HepG2 (cell line): ENCODE results near the gene TBCE. TPM values are rescaled to one million over a fixed set of nuclear protein-coding genes. Genes with fewer than 3 reads are reported as not detected.

Experiments used
- ARNT ChIP-seq: fragments of 450-650 bp; IDR thresholded peaks from 2 replicates; pipeline ENCODE4 v1.6.1; 2017
- CBX1 ChIP-seq: IDR thresholded peaks from one replicate; pipeline ENCODE4 v1.6.1; 2016; ENCODE audit warnings: antibody characterized with exemption, low read depth
- CHD2 ChIP-seq: IDR thresholded peaks from 2 replicates; pipeline ENCODE4 v1.6.1; 2011; ENCODE audit warnings: low read depth, low read length, improper control_type of control experiment
- ERF ChIP-seq: IDR thresholded peaks from 2 replicates; pipeline ENCODE4 v1.6.1; 2018; ENCODE audit warnings: missing biosample characterization, missing genetic modification reagents
- ETV5 ChIP-seq: IDR thresholded peaks from 2 replicates; pipeline ENCODE4 v1.6.1; 2018; ENCODE audit warnings: missing biosample characterization, missing genetic modification reagents, inconsistent platforms, borderline replicate concordance
- GFI1 ChIP-seq: sonication (generic); formaldehyde crosslinking; IDR thresholded peaks from 2 replicates; pipeline ENCODE4 v1.5.0; 2020; ENCODE audit warnings: missing genetic modification reagents, mild to moderate bottlenecking, borderline replicate concordance
- GMEB1 ChIP-seq: sonication (generic); formaldehyde crosslinking; IDR thresholded peaks from 2 replicates; pipeline ENCODE4 v1.5.1; 2020; ENCODE audit warnings: missing genetic modification reagents, mild to moderate bottlenecking, borderline replicate concordance
- KDM2A ChIP-seq: sonication (generic); formaldehyde crosslinking; IDR thresholded peaks from 2 replicates; pipeline ENCODE4 v1.4.0; 2020; ENCODE audit warnings: low read depth, missing genetic modification reagents, borderline replicate concordance
- KDM5B ChIP-seq: sonication (generic); formaldehyde crosslinking; IDR thresholded peaks from 2 replicates; pipeline ENCODE4 v1.4.0; 2020; ENCODE audit warnings: missing genetic modification reagents, mild to moderate bottlenecking, borderline replicate concordance
- KMT2A ChIP-seq: sonication (generic); formaldehyde crosslinking; IDR thresholded peaks from 2 replicates; pipeline ENCODE4 v1.4.0; 2020; ENCODE audit warnings: missing genetic modification reagents
- ZBTB37 ChIP-seq: sonication (generic); formaldehyde crosslinking; IDR thresholded peaks from 2 replicates; pipeline ENCODE4 v1.4.0; 2020; ENCODE audit warnings: mild to moderate bottlenecking, missing genetic modification reagents
- ZBTB7A ChIP-seq: sonication (generic); formaldehyde crosslinking; IDR thresholded peaks from 2 replicates; pipeline ENCODE4 v1.8.0; 2022; ENCODE audit warnings: mild to moderate bottlenecking, missing genetic modification reagents
- ZNF224 ChIP-seq: sonication (generic); formaldehyde crosslinking; IDR thresholded peaks from 2 replicates; pipeline ENCODE4 v1.5.0; 2020; ENCODE audit warnings: mild to moderate bottlenecking, missing genetic modification reagents
- ZNF24 ChIP-seq: fragments of 450-650 bp; IDR thresholded peaks from 2 replicates; pipeline ENCODE4 v1.6.1; 2017; ENCODE audit warnings: antibody characterized with exemption, mild to moderate bottlenecking
- ZNF496 ChIP-seq: sonication (generic); formaldehyde crosslinking; IDR thresholded peaks from 2 replicates; pipeline ENCODE4 v1.8.1; 2023; ENCODE audit warnings: mild to moderate bottlenecking, moderate library complexity, missing genetic modification reagents; ENCODE audit not compliant: insufficient replicate concordance
- ZNF512B ChIP-seq: sonication (generic); formaldehyde crosslinking; IDR thresholded peaks from 2 replicates; pipeline ENCODE4 v1.5.1; 2020; ENCODE audit warnings: missing genetic modification reagents, mild to moderate bottlenecking, borderline replicate concordance
- ZNF572 ChIP-seq: sonication (generic); formaldehyde crosslinking; IDR thresholded peaks from 2 replicates; pipeline ENCODE4 v1.5.1; 2020; ENCODE audit warnings: mild to moderate bottlenecking, missing genetic modification reagents
- ZNF672 ChIP-seq: sonication (generic); formaldehyde crosslinking; IDR thresholded peaks from 2 replicates; pipeline ENCODE4 v1.8.1; 2022; ENCODE audit warnings: missing genetic modification reagents
- ZNF7 ChIP-seq: IDR thresholded peaks from 2 replicates; pipeline ENCODE4 v1.6.1; 2016; ENCODE audit warnings: missing biosample characterization, missing genetic modification reagents
- ZNF790 ChIP-seq: sonication (generic); formaldehyde crosslinking; IDR thresholded peaks from 2 replicates; pipeline ENCODE4 v1.8.0; 2022; ENCODE audit warnings: missing genetic modification reagents, mild to moderate bottlenecking, borderline replicate concordance
- ZSCAN22 ChIP-seq: sonication (generic); formaldehyde crosslinking; IDR thresholded peaks from 2 replicates; pipeline ENCODE4 v1.4.0; 2020; ENCODE audit warnings: mild to moderate bottlenecking, missing genetic modification reagents
- polyA plus RNA-seq, 8 experiments: library from polyadenylated mRNA; depleted of rRNA in 3 of 8; stranded (reverse) in 7 of 8; unstranded in 1 of 8; fragments of >200 nt; fragmentation: Illumina TruSeq in 4 of 8; extraction: Trizol in 4 of 8; gene quantifications; 2 replicates each; pipeline versions ENCODE4 v1.2.1 to v1.2.3, GENCODE V29; 2011 to 2016; ENCODE audit warnings: low read depth in 4 of 8, missing spikeins in 1 of 8, mixed read lengths in 1 of 8; ENCODE audit not compliant: insufficient read depth in 1 of 8
- total RNA-seq, 5 experiments: library from RNA; depleted of rRNA; stranded (reverse); fragments of >200 nt; fragmentation: Illumina TruSeq; extraction: Trizol; gene quantifications; 2 replicates each; pipeline ENCODE4 v1.2.3, GENCODE V29; 2016; ENCODE audit warnings: low read depth in 1 of 5
- TF ChIP-seq, protein P1 (sequence below): sonication (generic); formaldehyde crosslinking; IDR thresholded peaks from 2 replicates; pipeline ENCODE4 v1.5.0; 2020; ENCODE audit warnings: mild to moderate bottlenecking, missing genetic modification reagents

Gene TBCE
- total and polyA plus RNA-seq, 2 of the 13 experiments (the other 11 are each of a cell fraction or from before 2014, with no cell fraction given), result 25.6 to 31.1 TPM

DNA sequence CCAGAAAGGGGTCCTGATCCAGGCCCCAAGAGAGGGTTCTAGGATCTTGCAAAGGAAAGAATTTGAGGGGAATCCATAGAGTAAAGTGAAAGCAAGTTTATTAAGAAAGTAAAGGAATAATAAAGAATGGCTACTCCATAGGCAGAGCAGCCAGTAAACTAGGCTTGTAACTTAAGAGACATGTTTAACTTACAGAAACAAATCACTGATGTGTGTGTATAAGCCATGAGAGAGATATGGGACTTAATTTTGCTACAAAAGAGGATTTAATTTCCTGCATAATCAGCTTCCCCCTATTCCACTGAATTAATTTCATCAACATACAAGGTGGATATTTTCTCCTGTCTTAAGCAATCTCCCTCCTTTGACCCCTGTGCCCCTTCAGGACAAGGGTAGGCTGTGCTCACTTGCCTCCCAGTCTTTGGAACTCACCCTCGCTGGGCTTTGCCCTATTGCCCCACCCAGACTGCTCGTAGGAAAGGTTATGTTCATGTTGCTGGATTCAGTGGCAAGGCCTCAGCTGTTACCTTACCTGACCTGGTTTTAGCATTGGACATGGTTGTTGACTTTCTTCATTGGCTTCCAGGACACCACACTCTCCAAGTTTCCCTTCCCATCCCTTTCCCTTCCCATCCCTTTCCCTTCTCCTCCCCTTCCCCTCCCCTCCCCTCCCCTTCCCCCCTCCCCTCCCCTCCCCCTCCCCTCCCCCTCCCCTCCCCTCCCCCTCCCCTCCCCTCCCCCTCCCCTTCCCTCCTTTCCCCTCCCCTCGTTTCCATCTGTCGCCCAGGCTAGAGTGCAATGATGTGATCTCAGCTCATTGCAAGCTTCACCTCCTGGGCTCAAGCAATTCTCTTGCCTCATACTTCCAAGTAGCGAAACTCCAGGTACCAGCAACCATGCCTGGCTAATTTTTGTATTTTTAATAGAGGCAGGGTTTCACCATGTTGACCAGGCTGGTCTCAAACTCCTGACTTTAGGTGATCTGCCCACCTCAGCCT, 44.6 kb downstream of the TBCE start (continued):
- TF ChIP-seq, protein P1, sequence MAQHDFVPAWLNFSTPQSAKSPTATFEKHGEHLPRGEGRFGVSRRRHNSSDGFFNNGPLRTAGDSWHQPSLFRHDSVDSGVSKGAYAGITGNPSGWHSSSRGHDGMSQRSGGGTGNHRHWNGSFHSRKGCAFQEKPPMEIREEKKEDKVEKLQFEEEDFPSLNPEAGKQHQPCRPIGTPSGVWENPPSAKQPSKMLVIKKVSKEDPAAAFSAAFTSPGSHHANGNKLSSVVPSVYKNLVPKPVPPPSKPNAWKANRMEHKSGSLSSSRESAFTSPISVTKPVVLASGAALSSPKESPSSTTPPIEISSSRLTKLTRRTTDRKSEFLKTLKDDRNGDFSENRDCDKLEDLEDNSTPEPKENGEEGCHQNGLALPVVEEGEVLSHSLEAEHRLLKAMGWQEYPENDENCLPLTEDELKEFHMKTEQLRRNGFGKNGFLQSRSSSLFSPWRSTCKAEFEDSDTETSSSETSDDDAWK (CRISPR knock-in tag), result no peak
- no peak for TF ChIP-seq ZBTB7A (CRISPR knock-in tag)
- no peak for TF ChIP-seq ZSCAN22 (CRISPR knock-in tag)
- TF ChIP-seq ZNF672 (CRISPR knock-in tag), result no peak
- TF ChIP-seq CHD2, result no peak
- no peak for TF ChIP-seq ZNF572 (CRISPR knock-in tag)
- no peak; the same call in 1 of the 2 replicates for TF ChIP-seq ETV5 (CRISPR knock-in tag)
- TF ChIP-seq KDM2A (CRISPR knock-in tag), result no peak
- TF ChIP-seq ZNF7 (CRISPR knock-in tag), result no peak
- no peak for TF ChIP-seq ARNT
- TF ChIP-seq ZNF24, result no peak
- no peak for TF ChIP-seq ZNF224 (CRISPR knock-in tag)
- TF ChIP-seq KDM5B, result no peak
- TF ChIP-seq ZNF790 (CRISPR knock-in tag), result no peak
- TF ChIP-seq GFI1 (CRISPR knock-in tag), result no peak
- TF ChIP-seq ZBTB37 (CRISPR knock-in tag), result no peak
- TF ChIP-seq GMEB1 (CRISPR knock-in tag), result no peak
- peak; percentile 42 for TF ChIP-seq CBX1
- 0 out of 2 replicates have a peak, but pooled peaks have one; percentile 45 for TF ChIP-seq ERF (CRISPR knock-in tag)
- no peak for TF ChIP-seq KMT2A (CRISPR knock-in tag)
- TF ChIP-seq ZNF512B (CRISPR knock-in tag), result no peak
- TF ChIP-seq ZNF496, result no peak
